HepG2 (cell line): ENCODE results near the gene RABGAP1. TPM values are rescaled to one million over a fixed set of nuclear protein-coding genes. Genes with fewer than 3 reads are reported as not detected.
A peak's percentile ranks its signal among the peaks of the same experiment; 100 is the strongest.

ENCODE experiments used
- ATAD3A ChIP-seq: sonication (generic); formaldehyde crosslinking; IDR thresholded peaks from 2 replicates; pipeline ENCODE4 v1.4.0; 2020; ENCODE audit warnings: missing genetic modification reagents
- BCL6 ChIP-seq: IDR thresholded peaks from 2 replicates; pipeline ENCODE4 v1.6.1; 2016; ENCODE audit warnings: missing genetic modification reagents, missing compliant biosample characterization
- CREB1 ChIP-seq, 2 experiments: fragments of 450-650 bp in 1 of 2; IDR thresholded peaks; 2 replicates each; pipeline ENCODE4 v1.6.1; 2016 to 2017; ENCODE audit warnings: control low read depth in 1 of 2, mild to moderate bottlenecking in 1 of 2, missing compliant biosample characterization in 1 of 2, missing genetic modification characterization in 1 of 2
- E2F1 ChIP-seq: sonication (generic); formaldehyde crosslinking; IDR thresholded peaks from 2 replicates; pipeline ENCODE4 v1.5.0; 2020; ENCODE audit warnings: missing genetic modification reagents
- FOXK2 ChIP-seq: fragments of 450-650 bp; IDR thresholded peaks from 2 replicates; pipeline ENCODE4 v1.6.1; 2016
- GATAD1 ChIP-seq: IDR thresholded peaks from 2 replicates; pipeline ENCODE4 v1.6.1; 2016; ENCODE audit warnings: missing genetic modification reagents, missing compliant biosample characterization
- KDM5A ChIP-seq: fragments of 200-600 bp; sonication (generic); IDR thresholded peaks from 2 replicates; pipeline ENCODE4 v1.7.0; 2018; ENCODE audit warnings: antibody characterized with exemption, mild to moderate bottlenecking, low read length, borderline replicate concordance
- MEIS2 ChIP-seq: sonication (generic); formaldehyde crosslinking; IDR thresholded peaks from 2 replicates; pipeline ENCODE4 v1.9.0; 2021; ENCODE audit warnings: mild to moderate bottlenecking, missing genetic modification reagents
- MYC ChIP-seq: sonication (generic); formaldehyde crosslinking; IDR thresholded peaks from 2 replicates; pipeline ENCODE4 v1.9.0; 2021; ENCODE audit warnings: missing genetic modification reagents, borderline replicate concordance
- NFYC ChIP-seq: IDR thresholded peaks from 2 replicates; pipeline ENCODE4 v1.6.1; 2016; ENCODE audit warnings: missing genetic modification reagents, missing compliant biosample characterization
- PBX3 ChIP-seq: sonication (generic); formaldehyde crosslinking; IDR thresholded peaks from 2 replicates; pipeline ENCODE4 v1.8.1; 2023; ENCODE audit warnings: missing genetic modification reagents, inconsistent platforms, borderline replicate concordance
- PLRG1 ChIP-seq: fragments of 450-650 bp; conservative IDR thresholded peaks from 2 replicates; pipeline ENCODE4 v1.6.1; 2016
- PRMT3 ChIP-seq: sonication (generic); formaldehyde crosslinking; IDR thresholded peaks from 2 replicates; pipeline ENCODE4 v1.8.1; 2022; ENCODE audit warnings: low read depth, mild to moderate bottlenecking, moderate library complexity, missing genetic modification reagents, borderline replicate concordance
- PTBP1 ChIP-seq: fragments of 200-400 bp; formaldehyde crosslinking; IDR thresholded peaks from 2 replicates; pipeline ENCODE4 v1.6.1; 2018; ENCODE audit warnings: low read length, low read depth; ENCODE audit not compliant: poor library complexity, severe bottlenecking
- RBM39 ChIP-seq: fragments of 200-400 bp; formaldehyde crosslinking; IDR thresholded peaks from one replicate; pipeline ENCODE4 v1.6.1; 2018; ENCODE audit warnings: antibody characterized with exemption, mild to moderate bottlenecking, low read depth, low read length; ENCODE audit not compliant: poor library complexity, severe bottlenecking
- SMAD1 ChIP-seq: sonication (generic); formaldehyde crosslinking; IDR thresholded peaks from 2 replicates; pipeline ENCODE4 v1.4.0; 2020; ENCODE audit warnings: missing genetic modification reagents, low read depth, mild to moderate bottlenecking, borderline replicate concordance
- SMAD3 ChIP-seq: sonication (generic); formaldehyde crosslinking; IDR thresholded peaks from 2 replicates; pipeline ENCODE4 v1.4.0; 2020; ENCODE audit warnings: missing genetic modification reagents
- U2AF2 ChIP-seq: fragments of 200-400 bp; formaldehyde crosslinking; IDR thresholded peaks from 2 replicates; pipeline ENCODE4 v1.6.1; 2017; ENCODE audit warnings: low read depth, mild to moderate bottlenecking, low read length
- WIZ ChIP-seq: sonication (generic); formaldehyde crosslinking; IDR thresholded peaks from 2 replicates; pipeline ENCODE4 v1.5.1; 2020; ENCODE audit warnings: mild to moderate bottlenecking, missing genetic modification reagents
- ZFP36 ChIP-seq: fragments of 150-350 bp; IDR thresholded peaks from 2 replicates; pipeline ENCODE4 v1.6.1; 2018; ENCODE audit warnings: borderline replicate concordance, low read length, low read depth; ENCODE audit not compliant: partially characterized antibody
- ZMYM3 ChIP-seq: sonication (generic); formaldehyde crosslinking; IDR thresholded peaks from 2 replicates; pipeline ENCODE4 v1.5.1; 2020; ENCODE audit warnings: mild to moderate bottlenecking, missing genetic modification reagents
- ZNF17 ChIP-seq: sonication (generic); formaldehyde crosslinking; IDR thresholded peaks from 2 replicates; pipeline ENCODE4 v1.5.0; 2020; ENCODE audit warnings: mild to moderate bottlenecking, missing genetic modification reagents
- ZNF558 ChIP-seq: sonication (generic); formaldehyde crosslinking; IDR thresholded peaks from 2 replicates; pipeline ENCODE4 v1.9.0; 2022; ENCODE audit warnings: mild to moderate bottlenecking, missing genetic modification reagents, borderline replicate concordance
- ZNF749 ChIP-seq: sonication (generic); formaldehyde crosslinking; IDR thresholded peaks from 2 replicates; pipeline ENCODE4 v1.8.0; 2022; ENCODE audit warnings: mild to moderate bottlenecking, missing genetic modification reagents, moderate library complexity, borderline replicate concordance
- ZNF883 ChIP-seq: sonication (generic); formaldehyde crosslinking; IDR thresholded peaks from 2 replicates; pipeline ENCODE4 v1.5.1; 2020; ENCODE audit warnings: mild to moderate bottlenecking, missing genetic modification reagents; ENCODE audit errors: not compliant biosample characterization
- polyA plus RNA-seq, 8 experiments: library from polyadenylated mRNA; depleted of rRNA in 3 of 8; stranded (reverse) in 7 of 8; unstranded in 1 of 8; fragments of >200 nt; fragmentation: Illumina TruSeq in 4 of 8; extraction: Trizol in 4 of 8; gene quantifications; 2 replicates each; pipeline versions ENCODE4 v1.2.1 to v1.2.3, GENCODE V29; 2011 to 2016; ENCODE audit warnings: low read depth in 4 of 8, missing spikeins in 1 of 8, mixed read lengths in 1 of 8; ENCODE audit not compliant: insufficient read depth in 1 of 8
- total RNA-seq, 5 experiments: library from RNA; depleted of rRNA; stranded (reverse); fragments of >200 nt; fragmentation: Illumina TruSeq; extraction: Trizol; gene quantifications; 2 replicates each; pipeline ENCODE4 v1.2.3, GENCODE V29; 2016; ENCODE audit warnings: low read depth in 1 of 5
- TF ChIP-seq, protein P1 (sequence below): sonication (generic); formaldehyde crosslinking; IDR thresholded peaks from 2 replicates; pipeline ENCODE4 v1.5.0; 2020; ENCODE audit warnings: mild to moderate bottlenecking, low read depth, missing genetic modification reagents, borderline replicate concordance
- TF ChIP-seq, protein P2 (sequence below): sonication (generic); formaldehyde crosslinking; IDR thresholded peaks from 2 replicates; pipeline ENCODE4 v1.4.0; 2020; ENCODE audit warnings: mild to moderate bottlenecking, missing genetic modification reagents

RABGAP1 gene
- total and polyA plus RNA-seq, 2 of the 13 experiments (the other 11 are each of a cell fraction or from before 2014, with no cell fraction given) = 19.1 to 19.3 TPM

- TF ChIP-seq PBX3 (CRISPR knock-in tag) (no peak), ZNF749 (CRISPR knock-in tag) (no peak), ZNF883 (no peak), NFYC (CRISPR knock-in tag) (no peak), E2F1 (CRISPR knock-in tag) (no peak), MEIS2 (CRISPR knock-in tag) (no peak; the same call in 1 of the 2 replicates), ZNF558 (CRISPR knock-in tag) (no peak), ATAD3A (CRISPR knock-in tag) (no peak), RBM39 (no peak), SMAD3 (peak; percentile 91), MYC (CRISPR knock-in tag) (no peak), U2AF2 (no peak), KDM5A (no peak), GATAD1 (CRISPR knock-in tag) (peak; percentile 47; the same call in 1 of the 2 replicates), ZNF17 (no peak), ZFP36 (no peak), BCL6 (CRISPR knock-in tag) (peak; percentile 81), PLRG1 (no peak), ZMYM3 (CRISPR knock-in tag) (peak; percentile 57; the same call in 1 of the 2 replicates), PRMT3 (no peak), SMAD1 (CRISPR knock-in tag) (0 out of 2 replicates have a peak, but pooled peaks have one; percentile 35), PTBP1 (no peak), CREB1 (IDR thresholded peaks at IDR 0.05) (no peak), CREB1 (CRISPR knock-in tag; IDR thresholded peaks at IDR 0.05) (peak; percentile 72), FOXK2 (no peak), WIZ (no peak)
- TF ChIP-seq, protein P1, sequence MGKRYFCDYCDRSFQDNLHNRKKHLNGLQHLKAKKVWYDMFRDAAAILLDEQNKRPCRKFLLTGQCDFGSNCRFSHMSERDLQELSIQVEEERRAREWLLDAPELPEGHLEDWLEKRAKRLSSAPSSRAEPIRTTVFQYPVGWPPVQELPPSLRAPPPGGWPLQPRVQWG (CRISPR knock-in tag) = no peak
- TF ChIP-seq, protein P2, sequence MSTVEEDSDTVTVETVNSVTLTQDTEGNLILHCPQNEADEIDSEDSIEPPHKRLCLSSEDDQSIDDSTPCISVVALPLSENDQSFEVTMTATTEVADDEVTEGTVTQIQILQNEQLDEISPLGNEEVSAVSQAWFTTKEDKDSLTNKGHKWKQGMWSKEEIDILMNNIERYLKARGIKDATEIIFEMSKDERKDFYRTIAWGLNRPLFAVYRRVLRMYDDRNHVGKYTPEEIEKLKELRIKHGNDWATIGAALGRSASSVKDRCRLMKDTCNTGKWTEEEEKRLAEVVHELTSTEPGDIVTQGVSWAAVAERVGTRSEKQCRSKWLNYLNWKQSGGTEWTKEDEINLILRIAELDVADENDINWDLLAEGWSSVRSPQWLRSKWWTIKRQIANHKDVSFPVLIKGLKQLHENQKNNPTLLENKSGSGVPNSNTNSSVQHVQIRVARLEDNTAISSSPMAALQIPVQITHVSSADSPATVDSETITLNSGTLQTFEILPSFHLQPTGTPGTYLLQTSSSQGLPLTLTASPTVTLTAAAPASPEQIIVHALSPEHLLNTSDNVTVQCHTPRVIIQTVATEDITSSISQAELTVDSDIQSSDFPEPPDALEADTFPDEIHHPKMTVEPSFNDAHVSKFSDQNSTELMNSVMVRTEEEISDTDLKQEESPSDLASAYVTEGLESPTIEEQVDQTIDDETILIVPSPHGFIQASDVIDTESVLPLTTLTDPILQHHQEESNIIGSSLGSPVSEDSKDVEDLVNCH (CRISPR knock-in tag) = no peak
Measured at GRCh38 chr9:123087359-123087888, 146.6 kb downstream of the RABGAP1 start (continued).
